Stimulated activated CD8-positive, alpha-beta memory T cell treated with anti-CD3 and anti-CD28 coated beads, Interleukin-7, amount 100 ng/mL, for 1 hour (primary cell): ENCODE data around the gene PLA2R1.

Source experiments
- DNase-seq, 2 donors: peaks; one replicate each; pipeline ENCODE4 v3.0.0-alpha.2; 2020; ENCODE audit warnings: low read depth in 2 of 2

Gene PLA2R1

GRCh38 chr2:159895258-159896065, 167.0 kb downstream of the PLA2R1 start:
- no peak for DNase-seq

DNA sequence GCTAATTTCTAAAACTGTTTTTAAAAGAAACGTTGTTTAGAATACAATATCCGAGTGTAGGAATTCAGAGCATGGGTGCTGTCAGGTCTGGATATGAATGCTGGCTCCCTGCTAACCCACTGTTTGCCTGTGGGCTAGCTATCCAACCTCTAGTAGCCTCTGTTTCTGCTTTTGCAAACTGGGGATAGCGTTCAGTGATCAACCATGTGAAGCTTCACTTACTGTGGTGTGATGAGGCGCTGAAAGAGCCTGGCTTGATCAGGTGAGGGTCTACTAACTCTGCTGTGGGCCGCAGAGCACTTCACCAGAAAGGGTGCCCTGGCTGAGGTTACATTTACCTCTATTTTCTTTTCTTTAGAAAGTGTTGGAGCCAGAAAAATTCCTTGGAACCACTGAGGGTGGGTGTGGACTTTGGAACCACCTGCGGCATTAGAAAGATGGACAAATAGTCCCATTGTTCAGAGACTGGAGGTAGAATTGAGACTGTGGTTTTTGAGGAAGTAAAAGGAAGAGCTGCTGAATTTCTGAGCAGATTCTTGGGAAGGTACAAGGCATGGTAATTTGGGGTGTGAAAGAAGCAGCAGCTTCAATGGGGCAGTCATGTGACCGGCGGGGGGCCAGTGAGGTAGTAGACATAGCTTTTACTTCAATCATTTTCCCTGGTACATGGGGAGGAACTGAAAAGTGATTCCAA, 168.1 kb downstream of the PLA2R1 start:
- no peak for DNase-seq

DNA sequence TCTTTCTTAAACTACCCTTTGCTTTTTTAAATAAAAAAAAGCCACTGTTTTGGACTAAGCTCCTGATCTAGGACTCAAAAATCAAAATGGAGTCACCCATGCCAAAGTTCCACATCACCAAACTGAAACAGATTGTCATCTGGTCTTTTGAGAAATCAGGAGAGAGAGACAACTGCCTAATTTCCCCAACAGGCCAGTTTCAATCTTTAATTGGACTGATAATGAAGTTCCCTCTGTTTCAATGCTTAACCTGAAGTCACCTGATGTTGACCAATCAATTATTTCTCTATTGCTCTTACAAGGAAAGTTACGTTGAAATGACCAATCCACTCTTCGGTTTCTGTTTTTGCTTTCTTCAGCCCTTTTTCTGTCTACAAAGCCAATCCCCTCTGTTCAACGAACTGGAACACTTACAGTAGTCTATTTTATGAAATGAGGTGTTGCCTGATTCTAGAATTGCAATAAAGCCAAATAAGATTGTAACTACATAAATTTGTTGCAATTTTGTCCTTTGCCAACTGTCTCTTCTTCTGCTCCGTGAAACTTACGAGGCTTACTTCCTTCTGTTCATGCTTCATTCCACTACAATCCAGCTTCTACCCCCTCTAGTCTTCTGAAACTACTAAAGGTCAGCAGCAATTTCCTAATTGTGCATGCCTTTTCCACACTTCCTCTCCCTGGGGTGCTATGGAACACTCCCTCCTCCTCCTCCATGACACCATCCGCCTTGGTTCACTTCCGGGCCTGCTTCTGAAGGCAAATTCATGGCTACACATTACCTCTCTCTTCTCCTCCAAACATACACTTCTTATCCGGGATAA, 169.2 kb downstream of the PLA2R1 start:
- no peak for DNase-seq

- no peak for DNase-seq
Measured at GRCh38 chr2:159891917-159892730, 170.3 kb downstream of the PLA2R1 start.

- no peak for DNase-seq
Measured at GRCh38 chr2:159891267-159891588, 171.2 kb downstream of the PLA2R1 start.

DNA sequence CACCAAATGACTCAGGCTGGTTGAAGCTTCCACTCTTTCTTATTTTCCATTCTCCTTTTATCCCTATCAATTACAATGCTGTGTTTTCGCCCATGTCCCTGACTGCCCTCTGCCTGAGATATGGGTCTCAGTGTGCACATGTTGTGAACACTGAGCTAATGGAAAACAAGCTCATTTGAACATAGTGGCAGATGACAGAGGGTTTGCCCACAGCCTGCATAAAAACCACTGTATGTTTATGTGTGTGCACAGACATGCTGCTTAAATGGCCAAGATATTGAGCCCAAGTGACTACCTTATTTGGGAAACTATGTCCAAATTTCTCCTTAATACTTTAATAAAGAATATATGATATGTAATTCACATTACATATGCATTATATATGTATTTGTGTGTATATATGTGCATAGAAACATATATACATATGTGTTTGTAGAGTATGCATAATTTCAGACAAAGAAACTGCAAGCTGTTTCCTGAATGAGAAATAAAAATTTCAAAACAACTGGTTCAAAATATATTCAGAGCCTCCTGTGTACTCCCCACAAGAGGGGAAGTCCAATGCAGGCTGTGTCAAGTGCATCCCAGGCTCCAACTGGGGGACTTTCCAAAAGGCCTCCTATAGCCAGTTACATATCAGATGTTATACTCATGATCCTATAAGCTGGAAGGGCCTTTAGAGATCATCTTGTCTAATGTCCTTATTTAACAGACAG, 171.7 kb downstream of the PLA2R1 start:
- no peak for DNase-seq

GRCh38 chr2:159882130-159882745, 180.2 kb downstream of the PLA2R1 start:
- DNase-seq: no peak
